HG02623 (cell line): ENCODE measurements around the gene C19orf18.
A peak's percentile ranks its signal among the peaks of the same experiment; 100 is the strongest.

ENCODE experiments used
- ATAC-seq: cut with Tn5 transposase; IDR thresholded peaks from one replicate; pipeline ENCODE4 v1.9.1; 2021; ENCODE audit warnings: moderate library complexity; ENCODE audit not compliant: unreplicated experiment

Gene C19orf18

DNA sequence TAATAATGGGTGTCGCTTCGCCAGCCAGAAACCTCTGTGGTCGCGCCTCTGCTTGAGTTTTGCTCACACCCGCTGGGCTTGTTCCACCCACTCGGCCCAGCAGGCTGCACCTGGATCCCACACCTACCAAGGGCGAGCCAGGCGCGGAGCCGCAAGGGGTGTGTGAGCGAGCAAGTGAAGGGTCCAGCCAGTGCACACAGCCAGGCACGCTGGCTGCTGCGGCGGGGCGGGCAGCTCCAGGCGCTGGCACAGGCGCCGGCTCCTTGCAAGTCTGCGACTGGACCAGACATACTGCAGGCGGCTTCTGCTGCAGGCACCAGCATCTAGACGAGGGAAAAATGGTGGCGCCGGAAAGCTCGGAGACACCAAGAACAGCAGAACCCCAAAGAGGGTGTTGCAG lies 25.0 kb downstream of the C19orf18 start:
- ATAC-seq: no peak

DNA sequence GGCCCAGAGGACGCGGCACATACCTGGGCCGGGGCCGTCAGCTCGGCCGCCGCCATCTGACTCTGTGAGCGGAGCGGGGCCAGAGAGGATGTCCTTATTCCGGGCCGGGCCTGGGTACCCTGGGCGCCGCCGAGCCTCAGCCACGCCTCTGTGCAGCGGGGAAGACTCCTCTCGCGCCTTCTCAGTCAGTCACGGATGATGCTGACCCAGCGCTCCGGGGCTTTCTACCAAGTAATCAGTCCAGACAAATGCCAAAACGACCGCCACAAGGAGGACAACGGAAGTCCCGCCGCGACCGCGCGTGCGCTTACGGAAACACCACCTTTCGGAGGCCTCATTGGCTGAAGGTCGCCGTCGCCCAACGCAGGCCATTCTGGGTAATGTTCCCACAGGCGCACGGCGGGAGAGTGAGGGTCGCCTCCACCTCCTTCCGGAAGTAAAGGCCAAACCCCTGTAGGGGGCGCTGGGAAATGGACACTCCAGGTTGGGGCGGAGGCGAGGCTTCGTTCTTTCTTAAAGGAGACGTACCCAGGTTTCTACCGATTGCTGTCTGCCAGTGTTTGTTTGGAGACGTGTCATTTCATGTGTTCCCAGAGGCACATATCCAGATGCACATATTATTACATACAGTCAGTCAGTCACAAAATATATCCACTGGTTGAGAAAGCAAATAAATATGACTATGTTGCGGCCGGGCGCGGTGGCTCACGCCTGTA lies 26.8 kb downstream of the C19orf18 start, which contains the start of gene ZNF256:
Gene ZNF256, minus strand, starts transcription at position 288 of the 716 bp plus-strand sequence. Its CDS starts 232 bp downstream, at position 56.
- ATAC-seq: peak; percentile 86

DNA sequence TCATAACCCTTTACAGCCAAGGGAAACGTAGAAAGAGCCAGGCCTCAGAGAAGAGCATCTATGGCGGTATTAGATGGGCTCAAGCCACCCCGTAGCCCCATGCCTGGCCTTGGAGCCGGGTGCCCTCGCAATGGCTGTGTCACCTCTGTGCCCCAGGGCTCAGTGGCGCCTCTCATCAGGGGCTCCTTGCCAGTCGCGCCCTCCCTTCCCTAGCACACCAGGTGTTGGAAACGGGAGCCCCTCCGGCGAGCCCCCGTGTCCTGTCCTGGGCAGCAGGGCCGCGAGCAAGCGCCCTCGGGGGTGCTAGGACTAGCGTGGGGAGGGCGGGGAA lies 27.3 kb downstream of the C19orf18 start:
- peak; percentile 11 for ATAC-seq

DNA sequence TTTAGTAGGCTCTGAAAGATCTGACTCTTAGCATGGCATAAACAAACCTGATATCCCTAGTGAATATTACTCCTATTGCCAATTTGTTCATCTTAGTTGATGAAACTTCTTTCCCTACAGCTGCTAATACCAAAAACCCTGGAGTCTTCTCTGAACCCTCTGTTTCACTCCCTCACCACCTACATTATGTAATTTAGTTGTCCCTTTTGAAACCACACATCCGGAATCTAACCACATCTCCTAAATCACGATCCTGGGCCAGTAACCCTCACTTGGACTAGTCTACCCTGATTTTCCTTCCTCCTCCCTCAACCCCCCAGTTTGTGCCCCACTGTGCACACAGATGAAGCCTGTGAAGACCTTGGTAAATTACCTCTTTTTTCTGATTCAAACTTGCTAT lies 28.0 kb downstream of the C19orf18 start:
- no peak for ATAC-seq

DNA sequence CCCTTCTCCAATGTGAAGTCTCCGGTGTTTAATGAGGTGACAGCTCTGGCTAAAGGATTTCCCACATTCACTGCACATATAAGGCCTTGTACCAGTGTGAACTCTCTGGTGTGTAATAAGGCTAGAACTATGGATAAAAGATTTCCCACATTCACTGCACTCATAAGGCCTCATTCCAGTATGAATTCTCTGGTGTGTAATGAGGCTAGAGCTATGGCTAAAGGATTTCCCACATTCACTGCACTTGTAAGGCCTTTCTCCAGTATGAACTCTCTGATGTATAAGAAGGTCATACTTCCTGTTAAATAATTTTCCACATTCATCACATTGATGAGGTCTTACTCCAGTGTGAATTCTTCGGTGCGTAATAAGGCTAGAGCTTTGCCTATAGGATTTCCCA lies 32.7 kb downstream of the C19orf18 start:
- ATAC-seq: no peak

DNA sequence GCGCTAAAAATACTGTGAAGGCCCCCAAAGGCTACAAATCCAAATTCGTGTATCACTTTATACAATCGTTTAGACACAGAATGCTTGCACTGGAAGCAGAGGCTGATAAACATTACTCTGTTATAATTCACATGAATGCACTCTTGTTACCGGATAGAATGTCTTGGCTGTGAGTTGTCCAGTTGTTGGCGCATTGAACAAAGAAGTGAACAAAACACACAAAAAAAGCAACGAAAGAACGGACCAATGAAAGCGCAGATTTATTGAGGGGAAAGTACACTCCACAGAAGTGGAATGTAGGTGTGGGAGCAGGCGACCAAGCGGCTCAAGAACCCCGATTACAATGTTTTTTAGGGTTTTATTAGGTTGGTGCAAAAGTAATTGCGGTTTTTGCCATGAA lies 38.6 kb downstream of the C19orf18 start:
- no peak for ATAC-seq

DNA sequence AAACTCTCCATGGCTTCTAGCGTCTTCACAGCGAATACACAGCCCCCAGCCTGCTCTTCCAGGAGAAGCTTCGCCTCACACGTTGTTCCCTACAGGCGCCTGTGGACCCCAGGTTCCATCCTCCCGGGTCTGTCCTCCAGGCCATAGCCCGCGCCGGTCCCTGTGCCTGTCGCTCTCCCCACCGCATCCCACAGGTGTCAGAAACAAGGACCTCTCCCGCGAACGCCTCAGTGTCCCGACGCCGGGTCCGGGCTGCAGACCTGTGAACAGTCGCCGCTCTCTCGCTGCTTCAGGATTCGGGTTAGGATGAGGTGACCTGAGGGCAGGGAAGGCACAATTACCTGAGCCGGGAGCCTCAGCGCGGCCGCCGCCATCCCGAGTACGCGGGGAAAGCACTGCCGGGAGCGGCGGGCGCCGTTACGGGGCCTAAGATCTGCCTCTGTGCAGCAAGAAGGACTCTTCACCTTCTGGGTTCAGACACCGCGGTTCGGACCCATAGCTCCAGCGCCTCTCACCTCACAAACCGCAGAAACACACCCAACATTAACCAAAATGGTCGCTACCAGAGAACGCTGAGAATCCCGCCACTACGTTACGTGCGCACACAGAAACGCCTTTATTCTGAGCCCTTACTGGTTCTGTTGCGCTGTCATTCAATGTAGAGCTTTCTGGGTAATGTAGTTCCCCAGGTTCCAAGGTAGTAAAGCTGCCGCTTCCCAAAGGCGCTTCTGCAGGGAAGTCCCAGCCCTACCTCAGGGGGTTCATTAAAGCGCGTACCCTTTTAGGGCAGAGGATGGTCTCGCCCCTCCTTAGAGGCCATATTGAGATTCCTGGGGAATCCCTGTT lies 39.3 kb downstream of the C19orf18 start, which contains the start of gene ZNF418:
Gene ZNF418, minus strand, starts transcription at position 583 of the 846 bp plus-strand sequence. CDS start 1,580 bp downstream, outside the sequence.
- ATAC-seq: no peak

DNA sequence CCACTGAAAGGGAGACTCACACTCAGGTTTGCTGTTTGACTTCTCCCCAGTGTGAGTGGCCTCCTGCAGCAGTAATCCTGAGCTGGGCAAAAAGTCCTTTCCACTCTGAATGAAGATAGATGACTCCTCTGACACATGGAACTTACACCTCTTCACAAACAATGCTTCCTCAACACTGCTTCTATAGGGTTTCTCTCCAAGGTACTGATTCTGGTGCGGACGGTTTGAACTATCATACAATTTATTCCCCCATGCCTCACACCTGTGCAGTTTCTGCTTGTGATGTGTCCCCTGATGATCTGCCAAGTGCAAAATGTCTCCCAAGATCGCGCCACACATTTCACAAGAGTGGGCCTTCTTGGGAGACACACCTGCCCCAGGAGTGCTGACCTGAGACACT lies 46.7 kb downstream of the C19orf18 start:
- no peak for ATAC-seq

DNA sequence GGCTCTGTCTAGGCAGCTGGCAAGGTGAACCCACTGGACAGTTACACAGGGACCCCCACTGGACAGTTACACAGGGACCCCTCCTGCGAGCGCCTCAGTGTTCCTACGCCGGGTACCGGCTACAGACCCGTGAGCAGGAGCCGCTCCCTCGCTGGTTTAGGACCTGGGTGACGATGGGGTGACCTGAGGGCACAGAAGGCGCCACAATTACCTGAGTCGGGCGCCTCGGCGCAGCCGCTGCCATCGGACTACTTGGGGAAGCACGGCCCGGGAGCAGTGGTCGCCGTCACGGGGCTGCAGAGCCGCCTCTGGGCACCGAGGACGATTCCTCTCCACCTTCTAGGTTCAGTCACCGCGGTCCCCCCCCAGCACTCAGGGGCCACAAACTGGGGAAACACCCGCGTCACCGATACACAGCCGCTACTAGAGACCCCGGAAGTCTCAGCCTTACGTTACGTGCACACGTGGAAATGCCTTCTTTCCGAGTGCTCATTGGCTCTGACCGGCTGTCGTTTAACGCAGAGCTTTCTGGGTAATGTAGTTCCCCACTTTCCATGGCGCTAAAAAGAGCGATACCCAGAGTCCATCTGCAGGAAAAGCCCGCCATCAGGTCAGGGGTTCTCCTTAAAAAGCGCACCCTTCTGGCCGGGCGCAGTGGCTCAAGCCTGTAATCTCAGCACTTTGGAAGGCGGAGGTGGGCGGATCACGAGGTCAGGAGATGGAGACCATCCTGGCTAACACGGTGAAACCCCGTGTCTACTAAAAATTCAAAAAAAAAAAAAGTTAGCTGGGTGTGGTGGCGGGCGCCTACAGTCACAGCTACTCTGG lies 58.0 kb downstream of the C19orf18 start, which contains the start of gene ZNF417:
Gene ZNF417, minus strand, starts transcription at position 425 of the 828 bp plus-strand sequence. Its CDS starts 181 bp downstream, at position 244.
- ATAC-seq: peak; percentile 97

DNA sequence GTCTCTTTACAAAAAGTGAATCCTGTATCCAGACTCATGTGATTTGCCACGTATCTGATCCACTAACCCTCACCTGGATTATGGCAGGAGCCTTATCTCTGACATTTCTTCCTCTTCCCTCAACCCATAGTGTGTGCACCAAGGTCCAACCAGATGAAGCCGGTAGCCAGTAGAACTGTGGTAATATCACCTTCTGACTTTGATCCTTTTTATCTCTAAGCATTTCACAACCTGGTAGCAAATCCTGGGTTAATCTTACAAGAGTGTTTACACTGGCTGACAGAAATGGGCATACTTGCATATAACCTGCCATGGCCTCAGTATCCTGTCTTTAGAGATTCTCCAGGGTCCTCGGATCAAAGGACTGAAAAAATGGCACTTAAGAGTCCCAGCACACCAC lies 59.8 kb downstream of the C19orf18 start:
- no peak for ATAC-seq
